Stimulated activated CD4-positive, alpha-beta T cell treated with anti-CD3 and anti-CD28 coated beads, TNF-alpha, amount 100 ng/mL, for 48 hours (primary cell): Measurements from ENCODE around the gene RASGEF1C.
"Not testable (repeated sequence)": the region's sequence is repeated elsewhere in the genome, so short reads cannot be mapped to it uniquely, and the experiment has no call there.

Experiments used
- DNase-seq, 3 donors: peaks; one replicate each; pipeline ENCODE4 v3.0.0-alpha.2; 2020; ENCODE audit warnings: low read depth in 3 of 3

RASGEF1C gene

GRCh38 chr5:180135967-180136629 lies 72.9 kb downstream of the RASGEF1C start:
- no peak for DNase-seq

GRCh38 chr5:180135128-180135955 lies 73.7 kb downstream of the RASGEF1C start:
- DNase-seq, result peak; percentile 4 to 32 (median 26)

GRCh38 chr5:180133971-180134508 lies 75.0 kb downstream of the RASGEF1C start:
- DNase-seq, result no peak

GRCh38 chr5:180133551-180133950 lies 75.5 kb downstream of the RASGEF1C start:
- DNase-seq, result no peak

- DNase-seq, result no peak
Measured at GRCh38 chr5:180133060-180133459, 76.0 kb downstream of the RASGEF1C start.

GRCh38 chr5:180130876-180131740 lies 77.9 kb downstream of the RASGEF1C start:
- DNase-seq, result no peak

- no peak for DNase-seq
Measured at GRCh38 chr5:180130291-180130869, 78.6 kb downstream of the RASGEF1C start.

- no peak for DNase-seq
Measured at GRCh38 chr5:180129291-180130190, 79.5 kb downstream of the RASGEF1C start.

GRCh38 chr5:180128671-180129261 lies 80.2 kb downstream of the RASGEF1C start:
- DNase-seq, result no peak

- DNase-seq, result no peak
Measured at GRCh38 chr5:180127682-180128670, 81.0 kb downstream of the RASGEF1C start.

- peak in 2 of 3 donors; percentile 14 to 18 for DNase-seq
Measured at GRCh38 chr5:180126716-180127681, 82.0 kb downstream of the RASGEF1C start.

- not testable (repeated sequence) for DNase-seq
Measured at GRCh38 chr5:180126156-180126555, 82.9 kb downstream of the RASGEF1C start.

GRCh38 chr5:180124662-180125061 lies 84.3 kb downstream of the RASGEF1C start:
- not testable (repeated sequence) for DNase-seq

GRCh38 chr5:180122875-180123274 lies 86.1 kb downstream of the RASGEF1C start:
- DNase-seq, result no peak

GRCh38 chr5:180121826-180122413 lies 87.1 kb downstream of the RASGEF1C start:
- no peak for DNase-seq

- no peak for DNase-seq
Measured at GRCh38 chr5:180120237-180121101, 88.5 kb downstream of the RASGEF1C start.
